HG03460 (cell line): Measurements from ENCODE around the gene CUEDC2.
"Not testable (repeated sequence)": the region's sequence is repeated elsewhere in the genome, so short reads cannot be mapped to it uniquely, and the experiment has no call there.

ENCODE experiments used
- ATAC-seq: cut with Tn5 transposase; IDR thresholded peaks from one replicate; pipeline ENCODE4 v1.9.1; 2021; ENCODE audit not compliant: unreplicated experiment

The CUEDC2 gene

GRCh38 chr10:102454662-102455487 is 22.5 kb upstream of the CUEDC2 start:
- ATAC-seq, result not testable (repeated sequence)

- no peak for ATAC-seq
Observed at GRCh38 chr10:102453502-102453901, 21.1 kb upstream of the CUEDC2 start.

GRCh38 chr10:102452672-102453340 is 20.4 kb upstream of the CUEDC2 start:
- ATAC-seq, result no peak

- ATAC-seq, result no peak
Observed at GRCh38 chr10:102451105-102451969, 19.0 kb upstream of the CUEDC2 start, which contains the start of gene C10orf95. TSS of gene C10orf95 (minus strand) at chr10:102451543. CDS start at chr10:102451093, 450 bp downstream.

GRCh38 chr10:102450374-102451104 is 18.2 kb upstream of the CUEDC2 start:
- ATAC-seq, result peak; percentile 75

- ATAC-seq, result no peak
Observed at GRCh38 chr10:102450124-102450373, 17.7 kb upstream of the CUEDC2 start.

- ATAC-seq, result no peak
Observed at GRCh38 chr10:102449321-102450123, 17.1 kb upstream of the CUEDC2 start.

GRCh38 chr10:102444851-102445250 is 12.5 kb upstream of the CUEDC2 start:
- ATAC-seq, result no peak

GRCh38 chr10:102438374-102438773 is 6.0 kb upstream of the CUEDC2 start:
- no peak for ATAC-seq

GRCh38 chr10:102437515-102437914 is 5.1 kb upstream of the CUEDC2 start:
- no peak for ATAC-seq

- ATAC-seq, result no peak
Observed at GRCh38 chr10:102436312-102436711, 3.9 kb upstream of the CUEDC2 start.

GRCh38 chr10:102435529-102436233 is 3.3 kb upstream of the CUEDC2 start:
- ATAC-seq, result no peak

GRCh38 chr10:102435133-102435497 is 2.7 kb upstream of the CUEDC2 start:
- no peak for ATAC-seq

- no peak for ATAC-seq
Observed at GRCh38 chr10:102434394-102435132, 2.2 kb upstream of the CUEDC2 start.

GRCh38 chr10:102433619-102434046 is 1.3 kb upstream of the CUEDC2 start:
- no peak for ATAC-seq

GRCh38 chr10:102431452-102432124 is 786 bp downstream of the CUEDC2 start:
- ATAC-seq, result no peak

GRCh38 chr10:102429468-102429867 is 2.9 kb downstream of the CUEDC2 start:
- ATAC-seq, result no peak

GRCh38 chr10:102426803-102427287 is 5.5 kb downstream of the CUEDC2 start:
- no peak for ATAC-seq
